Measurements from ENCODE around the gene TRPT1.

The TRPT1 gene

DNA sequence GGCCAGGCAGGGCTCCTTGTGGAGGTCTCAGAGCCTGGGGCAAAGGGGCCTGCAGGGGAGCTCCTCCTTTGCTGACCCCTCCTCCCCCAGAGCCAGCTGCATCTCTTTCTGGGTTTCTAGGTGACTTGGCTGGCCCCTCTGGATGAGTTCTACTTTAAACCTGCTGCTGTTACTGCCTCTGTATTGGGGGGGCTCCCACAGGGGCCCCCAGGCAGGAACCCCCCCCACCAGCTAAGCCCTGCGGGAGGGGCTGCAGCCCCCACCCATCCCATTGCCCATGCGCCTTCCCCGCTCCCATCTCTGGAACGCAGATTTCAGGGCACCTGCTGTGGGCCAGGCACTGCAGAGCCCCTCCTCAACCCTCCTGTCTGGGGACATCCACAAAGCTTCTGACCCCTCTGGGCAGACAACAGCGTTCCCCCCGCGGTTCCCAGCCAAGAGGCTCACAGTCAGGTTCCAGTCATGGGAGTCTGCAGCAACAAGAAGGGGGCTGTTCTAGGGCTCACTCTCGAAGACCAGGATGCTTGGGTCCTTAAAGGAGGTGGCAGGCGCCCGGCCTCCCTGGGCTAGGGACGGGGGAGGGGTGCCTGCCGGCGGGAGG lies 24.5 kb upstream of the TRPT1 start:
- TF ChIP-seq ZNF785 (tag by site-specific recombination; IDR thresholded peaks at IDR 0.05) = no peak
- TF ChIP-seq, protein P1, sequence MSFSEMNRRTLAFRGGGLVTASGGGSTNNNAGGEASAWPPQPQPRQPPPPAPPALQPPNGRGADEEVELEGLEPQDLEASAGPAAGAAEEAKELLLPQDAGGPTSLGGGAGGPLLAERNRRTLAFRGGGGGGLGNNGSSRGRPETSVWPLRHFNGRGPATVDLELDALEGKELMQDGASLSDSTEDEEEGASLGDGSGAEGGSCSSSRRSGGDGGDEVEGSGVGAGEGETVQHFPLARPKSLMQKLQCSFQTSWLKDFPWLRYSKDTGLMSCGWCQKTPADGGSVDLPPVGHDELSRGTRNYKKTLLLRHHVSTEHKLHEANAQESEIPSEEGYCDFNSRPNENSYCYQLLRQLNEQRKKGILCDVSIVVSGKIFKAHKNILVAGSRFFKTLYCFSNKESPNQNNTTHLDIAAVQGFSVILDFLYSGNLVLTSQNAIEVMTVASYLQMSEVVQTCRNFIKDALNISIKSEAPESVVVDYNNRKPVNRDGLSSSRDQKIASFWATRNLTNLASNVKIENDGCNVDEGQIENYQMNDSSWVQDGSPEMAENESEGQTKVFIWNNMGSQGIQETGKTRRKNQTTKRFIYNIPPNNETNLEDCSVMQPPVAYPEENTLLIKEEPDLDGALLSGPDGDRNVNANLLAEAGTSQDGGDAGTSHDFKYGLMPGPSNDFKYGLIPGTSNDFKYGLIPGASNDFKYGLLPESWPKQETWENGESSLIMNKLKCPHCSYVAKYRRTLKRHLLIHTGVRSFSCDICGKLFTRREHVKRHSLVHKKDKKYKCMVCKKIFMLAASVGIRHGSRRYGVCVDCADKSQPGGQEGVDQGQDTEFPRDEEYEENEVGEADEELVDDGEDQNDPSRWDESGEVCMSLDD (tag by site-specific recombination; IDR thresholded peaks at IDR 0.05) = no peak
- TF ChIP-seq, protein P2, sequence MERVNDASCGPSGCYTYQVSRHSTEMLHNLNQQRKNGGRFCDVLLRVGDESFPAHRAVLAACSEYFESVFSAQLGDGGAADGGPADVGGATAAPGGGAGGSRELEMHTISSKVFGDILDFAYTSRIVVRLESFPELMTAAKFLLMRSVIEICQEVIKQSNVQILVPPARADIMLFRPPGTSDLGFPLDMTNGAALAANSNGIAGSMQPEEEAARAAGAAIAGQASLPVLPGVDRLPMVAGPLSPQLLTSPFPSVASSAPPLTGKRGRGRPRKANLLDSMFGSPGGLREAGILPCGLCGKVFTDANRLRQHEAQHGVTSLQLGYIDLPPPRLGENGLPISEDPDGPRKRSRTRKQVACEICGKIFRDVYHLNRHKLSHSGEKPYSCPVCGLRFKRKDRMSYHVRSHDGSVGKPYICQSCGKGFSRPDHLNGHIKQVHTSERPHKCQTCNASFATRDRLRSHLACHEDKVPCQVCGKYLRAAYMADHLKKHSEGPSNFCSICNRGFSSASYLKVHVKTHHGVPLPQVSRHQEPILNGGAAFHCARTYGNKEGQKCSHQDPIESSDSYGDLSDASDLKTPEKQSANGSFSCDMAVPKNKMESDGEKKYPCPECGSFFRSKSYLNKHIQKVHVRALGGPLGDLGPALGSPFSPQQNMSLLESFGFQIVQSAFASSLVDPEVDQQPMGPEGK (tag by site-specific recombination; IDR thresholded peaks at IDR 0.05) = peak; percentile 59
- TF ChIP-seq, protein P3, sequence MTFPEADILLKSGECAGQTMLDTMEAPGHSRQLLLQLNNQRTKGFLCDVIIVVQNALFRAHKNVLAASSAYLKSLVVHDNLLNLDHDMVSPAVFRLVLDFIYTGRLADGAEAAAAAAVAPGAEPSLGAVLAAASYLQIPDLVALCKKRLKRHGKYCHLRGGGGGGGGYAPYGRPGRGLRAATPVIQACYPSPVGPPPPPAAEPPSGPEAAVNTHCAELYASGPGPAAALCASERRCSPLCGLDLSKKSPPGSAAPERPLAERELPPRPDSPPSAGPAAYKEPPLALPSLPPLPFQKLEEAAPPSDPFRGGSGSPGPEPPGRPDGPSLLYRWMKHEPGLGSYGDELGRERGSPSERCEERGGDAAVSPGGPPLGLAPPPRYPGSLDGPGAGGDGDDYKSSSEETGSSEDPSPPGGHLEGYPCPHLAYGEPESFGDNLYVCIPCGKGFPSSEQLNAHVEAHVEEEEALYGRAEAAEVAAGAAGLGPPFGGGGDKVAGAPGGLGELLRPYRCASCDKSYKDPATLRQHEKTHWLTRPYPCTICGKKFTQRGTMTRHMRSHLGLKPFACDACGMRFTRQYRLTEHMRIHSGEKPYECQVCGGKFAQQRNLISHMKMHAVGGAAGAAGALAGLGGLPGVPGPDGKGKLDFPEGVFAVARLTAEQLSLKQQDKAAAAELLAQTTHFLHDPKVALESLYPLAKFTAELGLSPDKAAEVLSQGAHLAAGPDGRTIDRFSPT (tag by site-specific recombination; IDR thresholded peaks at IDR 0.05) = peak; percentile 58; the same call in 1 of the 2 replicates
- peak; percentile 69 for TF ChIP-seq ZBTB20 (tag by site-specific recombination; IDR thresholded peaks at IDR 0.05)
- peak; percentile 77 for TF ChIP-seq ZIC2 (tag by site-specific recombination; IDR thresholded peaks at IDR 0.05)
- peak; percentile 39; the same call in 1 of the 2 replicates for TF ChIP-seq WT1 (tag by site-specific recombination; IDR thresholded peaks at IDR 0.05)
- peak; percentile 94; the same call in 1 of the 2 replicates for TF ChIP-seq GLIS2 (tag by site-specific recombination; IDR thresholded peaks at IDR 0.05)
- TF ChIP-seq, protein P4, sequence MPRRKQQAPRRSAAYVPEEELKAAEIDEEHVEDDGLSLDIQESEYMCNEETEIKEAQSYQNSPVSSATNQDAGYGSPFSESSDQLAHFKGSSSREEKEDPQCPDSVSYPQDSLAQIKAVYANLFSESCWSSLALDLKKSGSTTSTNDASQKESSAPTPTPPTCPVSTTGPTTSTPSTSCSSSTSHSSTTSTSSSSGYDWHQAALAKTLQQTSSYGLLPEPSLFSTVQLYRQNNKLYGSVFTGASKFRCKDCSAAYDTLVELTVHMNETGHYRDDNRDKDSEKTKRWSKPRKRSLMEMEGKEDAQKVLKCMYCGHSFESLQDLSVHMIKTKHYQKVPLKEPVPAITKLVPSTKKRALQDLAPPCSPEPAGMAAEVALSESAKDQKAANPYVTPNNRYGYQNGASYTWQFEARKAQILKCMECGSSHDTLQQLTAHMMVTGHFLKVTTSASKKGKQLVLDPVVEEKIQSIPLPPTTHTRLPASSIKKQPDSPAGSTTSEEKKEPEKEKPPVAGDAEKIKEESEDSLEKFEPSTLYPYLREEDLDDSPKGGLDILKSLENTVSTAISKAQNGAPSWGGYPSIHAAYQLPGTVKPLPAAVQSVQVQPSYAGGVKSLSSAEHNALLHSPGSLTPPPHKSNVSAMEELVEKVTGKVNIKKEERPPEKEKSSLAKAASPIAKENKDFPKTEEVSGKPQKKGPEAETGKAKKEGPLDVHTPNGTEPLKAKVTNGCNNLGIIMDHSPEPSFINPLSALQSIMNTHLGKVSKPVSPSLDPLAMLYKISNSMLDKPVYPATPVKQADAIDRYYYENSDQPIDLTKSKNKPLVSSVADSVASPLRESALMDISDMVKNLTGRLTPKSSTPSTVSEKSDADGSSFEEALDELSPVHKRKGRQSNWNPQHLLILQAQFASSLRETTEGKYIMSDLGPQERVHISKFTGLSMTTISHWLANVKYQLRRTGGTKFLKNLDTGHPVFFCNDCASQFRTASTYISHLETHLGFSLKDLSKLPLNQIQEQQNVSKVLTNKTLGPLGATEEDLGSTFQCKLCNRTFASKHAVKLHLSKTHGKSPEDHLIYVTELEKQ (tag by site-specific recombination; IDR thresholded peaks at IDR 0.05; ENCODE audit: borderline replicate concordance) = no peak
- TF ChIP-seq HOXA7 (CRISPR knock-in tag; IDR thresholded peaks at IDR 0.05; ENCODE audit: borderline replicate concordance) = no peak
- no peaks in the 10 kb centered on the region for H3K9me3 ChIP-seq (ENCODE audit: control insufficient read depth, insufficient read depth, low read depth, low read length)
- H3K4me1 ChIP-seq (ENCODE audit: control insufficient read depth, insufficient read depth, low read length) = peaks cover 10% of the 10 kb centered on the region
- ChIA-PET POLR2A (interaction anchor here (1.2 to 4.2 kb wide), 3 partner anchors 9 to 67 kb away, joined by 4 to 52 read pairs (median 8); partner anchors contain the start of genes FKBP2 and PRDX5), CTCF (interaction anchor here (0.6 to 3.6 kb wide), 19 partner anchors 8 to 227 kb away, joined by 3 to 48 read pairs (median 4); partner anchors contain the start of genes BAD, CATSPERZ and FKBP2)
- peak overlapping the region; percentile 48 for H3K4me3 ChIP-seq (ENCODE audit: low read depth, low read length)
- H3K27ac ChIP-seq (ENCODE audit: extremely low read depth, low read depth, low read length) = no peak overlapping the region; the same call in 1 of the 2 replicates
- H3K36me3 ChIP-seq (ENCODE audit: control insufficient read depth in 2 of 2, insufficient read depth in 1 of 2, low read length in 2 of 2) = peaks cover 0 to 15% of the 10 kb centered on the region in 2 experiments; a peak in 1 of 3 replicates

All from HEK293 (cell line).